ENCODE results near the gene POP7.

DNA sequence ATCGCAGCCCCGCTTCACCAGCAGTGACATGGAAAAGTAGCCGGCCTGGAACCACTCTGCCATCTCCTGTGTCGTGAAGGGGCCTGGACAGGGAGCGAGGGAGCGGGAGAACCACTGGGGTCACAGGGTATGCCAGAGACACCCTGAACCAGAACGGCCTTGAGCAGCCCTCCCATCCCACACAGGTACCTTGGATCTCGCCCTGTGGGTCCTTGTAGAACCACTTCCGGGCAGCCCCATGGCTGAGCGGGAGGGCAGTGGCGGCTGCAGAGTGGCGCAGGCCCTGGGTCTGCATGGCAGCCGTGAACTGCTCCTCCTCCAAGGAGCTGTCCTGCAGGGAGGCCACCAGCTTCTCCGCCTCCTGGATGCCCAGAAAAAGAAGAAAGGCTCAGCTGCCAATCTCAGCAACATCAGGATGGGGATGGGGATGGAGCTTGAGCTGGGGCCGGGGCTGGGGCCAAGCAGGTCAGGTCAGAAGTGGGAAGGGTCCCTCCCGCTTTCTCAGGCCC lies 21.3 kb upstream of the POP7 start:
- TF ChIP-seq CTCF (IDR thresholded peaks at IDR 0.05) (no peak), POLR2A (IDR thresholded peaks at IDR 0.05) (no peak)
